Endothelial cell of umbilical vein (primary cell): ENCODE measurements around the gene FGF2. TPM values are rescaled to one million over a fixed set of nuclear protein-coding genes. Genes with fewer than 3 reads are reported as not detected.

Experiments
- BruUV-seq: library from RNA; stranded (reverse); fragments of 400-500 nt; replicated peaks from 2 replicates; lab custom pipeline; 2021; lab: Mats Ljungman, UMichigan
- CTCF ChIA-PET: fragments of 300-600, 350-600 bp; sonication (Branson Sonifier 250); formaldehyde crosslinking; loops from one replicate; lab custom pipeline; 2021; ENCODE audit warnings: antibody characterized with exemption, inconsistent platforms; lab: Charles Lee
- POLR2A ChIA-PET: fragments of 300-600, 350-600 bp; sonication (Branson Sonifier 250); formaldehyde crosslinking; loops from one replicate; lab custom pipeline; 2021; ENCODE audit warnings: antibody characterized with exemption, inconsistent platforms; lab: Charles Lee
- DNase-seq: peaks from one replicate; pipeline ENCODE4 v3.0.0-alpha.2; 2011; ENCODE audit warnings: low read depth, low spot score
- FAIRE-seq: peaks from 2 replicates; lab custom pipeline; 2011; peaks lifted over from hg19 to GRCh38; lab: Jason Lieb, UNC
- H2AFZ ChIP-seq: 2 replicates; pipeline ENCODE4 v1.6.0; 2012; ENCODE audit warnings: low read depth, low read length, control low read depth, inconsistent platforms
- H3K27ac ChIP-seq: 2 replicates; pipeline ENCODE4 v1.5.1; 2011; ENCODE audit warnings: low read depth, mild to moderate bottlenecking, control low read depth, low read length, moderate library complexity; ENCODE audit not compliant: insufficient read depth
- H3K27me3 ChIP-seq, 2 experiments: 2 replicates each; pipeline versions ENCODE4 v1.6.0 to v1.6.1; 2011; ENCODE audit warnings: low read length in 2 of 2, mixed read lengths in 1 of 2; ENCODE audit not compliant: control insufficient read depth in 2 of 2, insufficient read depth in 2 of 2
- H3K36me3 ChIP-seq, 2 experiments: 2 replicates in 1 of 2; 3 replicates in 1 of 2; pipeline ENCODE4 v1.5.1; 2011; ENCODE audit warnings: low read length in 2 of 2, mild to moderate bottlenecking in 1 of 2, moderate library complexity in 1 of 2; ENCODE audit not compliant: control insufficient read depth in 2 of 2, insufficient read depth in 2 of 2; ENCODE audit errors: extremely low read depth in 1 of 2
- H3K4me1 ChIP-seq: 3 replicates; pipeline ENCODE4 v1.5.1; 2011; ENCODE audit warnings: mild to moderate bottlenecking, low read length; ENCODE audit not compliant: control insufficient read depth, insufficient read depth; ENCODE audit errors: extremely low read depth
- H3K4me2 ChIP-seq: 2 replicates; pipeline ENCODE4 v1.6.1; 2011; ENCODE audit warnings: low read length, control low read depth, mixed read lengths; ENCODE audit not compliant: insufficient read depth
- H3K4me3 ChIP-seq, 3 experiments: fragments of 200-600 bp in 1 of 3; sonication (generic), shearing (Covaris generic) in 1 of 3; replicated peaks in 1 of 3; 2 replicates each; pipeline ENCODE4 v1.5.1; 2011 to 2016; ENCODE audit warnings: control low read depth in 3 of 3, low read length in 3 of 3, mild to moderate bottlenecking in 2 of 3, inconsistent platforms in 1 of 3, low read depth in 1 of 3, moderate library complexity in 1 of 3; ENCODE audit not compliant: insufficient read depth in 1 of 3
- H3K79me2 ChIP-seq: 2 replicates; pipeline ENCODE4 v1.6.0; 2012; ENCODE audit warnings: low read length, inconsistent platforms; ENCODE audit not compliant: control insufficient read depth, insufficient read depth
- H3K9ac ChIP-seq: replicated peaks from 2 replicates; pipeline ENCODE3; 2011; ENCODE audit warnings: low read length, control low read depth; ENCODE audit not compliant: insufficient read depth; ENCODE audit errors: extremely low read depth
- H3K9me1 ChIP-seq: replicated peaks from 3 replicates; pipeline ENCODE4 v1.6.0; 2011; ENCODE audit warnings: mild to moderate bottlenecking, low read length; ENCODE audit not compliant: control insufficient read depth, insufficient read depth; ENCODE audit errors: extremely low read depth
- H3K9me3 ChIP-seq: replicated peaks from 2 replicates; pipeline ENCODE4 v1.5.1; 2012; ENCODE audit warnings: low read length, inconsistent platforms; ENCODE audit not compliant: control insufficient read depth, insufficient read depth
- H4K20me1 ChIP-seq: replicated peaks from 2 replicates; pipeline ENCODE3; 2011; ENCODE audit warnings: mild to moderate bottlenecking, low read length; ENCODE audit not compliant: control insufficient read depth, insufficient read depth; ENCODE audit errors: extremely low read depth
- FOS ChIP-seq: IDR thresholded peaks from 2 replicates; pipeline ENCODE4 v1.6.1; 2011; ENCODE audit warnings: mild to moderate bottlenecking, low read length, moderate library complexity, borderline replicate concordance; ENCODE audit not compliant: insufficient read depth
- GATA2 ChIP-seq: IDR thresholded peaks from 2 replicates; pipeline ENCODE4 v1.7.0; 2011; ENCODE audit warnings: low read depth, mild to moderate bottlenecking, moderate library complexity, mixed read lengths, low read length; ENCODE audit not compliant: insufficient read length, insufficient read depth
- JUN ChIP-seq: IDR thresholded peaks from 2 replicates; pipeline ENCODE4 v1.6.1; 2011; ENCODE audit warnings: borderline replicate concordance, low read depth; ENCODE audit not compliant: insufficient read length, insufficient read depth
- MYC ChIP-seq: IDR thresholded peaks from one replicate; pipeline ENCODE4 v1.6.1; 2011; ENCODE audit warnings: mild to moderate bottlenecking, low read depth, low read length
- POLR2A ChIP-seq: IDR thresholded peaks from 2 replicates; pipeline ENCODE4 v1.6.1; 2012; ENCODE audit warnings: low read depth, mild to moderate bottlenecking, control low read depth, low read length
- POLR2AphosphoS5 ChIP-seq: IDR thresholded peaks from 2 replicates; pipeline ENCODE4 v1.6.1; 2012; ENCODE audit warnings: low read depth, mild to moderate bottlenecking, control low read depth, low read length, moderate library complexity; ENCODE audit not compliant: insufficient read depth
- dilution Hi-C: fragments of 300-500 bp; cut with MboI; formaldehyde crosslinking; loops from one replicate; pipeline ENCODE4 v1.15.0; 2019; ENCODE audit warnings: low sequenced_read_pairs; ENCODE audit not compliant: extremely low pct_ligation_motif_present
- intact Hi-C: fragments of 100-400 bp; cut with micrococcal nuclease; formaldehyde crosslinking; loops from one replicate; pipeline ENCODE4 v1.10.0; 2022
- polyA plus RNA-seq, 4 experiments: library from polyadenylated mRNA; depleted of rRNA in 3 of 4; stranded (reverse) in 3 of 4; unstranded in 1 of 4; fragments of >200 nt; gene quantifications; 2 replicates each; pipeline versions ENCODE4 v1.2.1 to v1.2.3, GENCODE V29; 2011 to 2012; ENCODE audit warnings: missing spikeins in 1 of 4
- total RNA-seq: library from RNA; stranded (reverse); gene quantifications from 2 replicates; pipeline ENCODE4 v1.2.3, GENCODE V29; 2021
- TF ChIP-seq, protein P1 (sequence below), 2 donors: IDR thresholded peaks; 1 replicate in 1 of 2; 2 replicates in 1 of 2; pipeline ENCODE4 v1.5.1; 2011; ENCODE audit warnings: low read length in 2 of 2, mild to moderate bottlenecking in 2 of 2, moderate library complexity in 2 of 2, control low read depth in 1 of 2, inconsistent platforms in 1 of 2, low read depth in 1 of 2; ENCODE audit not compliant: insufficient read depth in 1 of 2; ENCODE audit errors: extremely low read depth in 1 of 2

The FGF2 gene
- total and polyA plus RNA-seq, 2 donors (not counting 3 experiments of a cell fraction or from before 2014, with no cell fraction given), result 4.6 to 23.9 TPM

GRCh38 chr4:122882857-122883735 lies 56.5 kb downstream of the FGF2 start:
- no peaks in the 10 kb centered on the region for H3K9me3 ChIP-seq
- BruUV-seq, result no TSS peak
- no peak for FAIRE-seq
- no peak overlapping the region for H3K4me2 ChIP-seq
- TF ChIP-seq POLR2A (no peak), GATA2 (no peak), FOS (no peak), MYC (no peak), POLR2AphosphoS5 (no peak), JUN (no peak)
- TF ChIP-seq, protein P1, sequence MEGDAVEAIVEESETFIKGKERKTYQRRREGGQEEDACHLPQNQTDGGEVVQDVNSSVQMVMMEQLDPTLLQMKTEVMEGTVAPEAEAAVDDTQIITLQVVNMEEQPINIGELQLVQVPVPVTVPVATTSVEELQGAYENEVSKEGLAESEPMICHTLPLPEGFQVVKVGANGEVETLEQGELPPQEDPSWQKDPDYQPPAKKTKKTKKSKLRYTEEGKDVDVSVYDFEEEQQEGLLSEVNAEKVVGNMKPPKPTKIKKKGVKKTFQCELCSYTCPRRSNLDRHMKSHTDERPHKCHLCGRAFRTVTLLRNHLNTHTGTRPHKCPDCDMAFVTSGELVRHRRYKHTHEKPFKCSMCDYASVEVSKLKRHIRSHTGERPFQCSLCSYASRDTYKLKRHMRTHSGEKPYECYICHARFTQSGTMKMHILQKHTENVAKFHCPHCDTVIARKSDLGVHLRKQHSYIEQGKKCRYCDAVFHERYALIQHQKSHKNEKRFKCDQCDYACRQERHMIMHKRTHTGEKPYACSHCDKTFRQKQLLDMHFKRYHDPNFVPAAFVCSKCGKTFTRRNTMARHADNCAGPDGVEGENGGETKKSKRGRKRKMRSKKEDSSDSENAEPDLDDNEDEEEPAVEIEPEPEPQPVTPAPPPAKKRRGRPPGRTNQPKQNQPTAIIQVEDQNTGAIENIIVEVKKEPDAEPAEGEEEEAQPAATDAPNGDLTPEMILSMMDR (IDR thresholded peaks at IDR 0.05; ENCODE audit: extremely low read depth in 1 of 2, insufficient read depth in 1 of 2, low read depth in 1 of 2, low read length in 2 of 2), result no peak
- H3K9me1 ChIP-seq, result no peaks in the 10 kb centered on the region
- H4K20me1 ChIP-seq, result no peaks in the 10 kb centered on the region
- no peak overlapping the region for H3K9ac ChIP-seq
- no peaks in the 10 kb centered on the region for H3K79me2 ChIP-seq
- no peak for DNase-seq
- ChIA-PET CTCF (interaction anchor here (0.6 to 1.3 kb wide), 2 partner anchors 9 to 13 kb away, joined by 3 read pairs; no protein-coding TSS in a partner anchor), POLR2A (no interaction called here)
- dilution Hi-C loops, result no loop called here
- H3K4me1 ChIP-seq, result no peaks in the 10 kb centered on the region
- H2AFZ ChIP-seq, result no peak overlapping the region
- intact Hi-C loops, result no loop called here
- no peak overlapping the region for H3K4me3 ChIP-seq
- H3K36me3 ChIP-seq, result peaks cover 0 to 9% of the 10 kb centered on the region in 2 experiments
- no peak overlapping the region for H3K27ac ChIP-seq
- no peaks in the 10 kb centered on the region for H3K27me3 ChIP-seq
